ENCODE data around the gene SPAG17.

Gene SPAG17

DNA sequence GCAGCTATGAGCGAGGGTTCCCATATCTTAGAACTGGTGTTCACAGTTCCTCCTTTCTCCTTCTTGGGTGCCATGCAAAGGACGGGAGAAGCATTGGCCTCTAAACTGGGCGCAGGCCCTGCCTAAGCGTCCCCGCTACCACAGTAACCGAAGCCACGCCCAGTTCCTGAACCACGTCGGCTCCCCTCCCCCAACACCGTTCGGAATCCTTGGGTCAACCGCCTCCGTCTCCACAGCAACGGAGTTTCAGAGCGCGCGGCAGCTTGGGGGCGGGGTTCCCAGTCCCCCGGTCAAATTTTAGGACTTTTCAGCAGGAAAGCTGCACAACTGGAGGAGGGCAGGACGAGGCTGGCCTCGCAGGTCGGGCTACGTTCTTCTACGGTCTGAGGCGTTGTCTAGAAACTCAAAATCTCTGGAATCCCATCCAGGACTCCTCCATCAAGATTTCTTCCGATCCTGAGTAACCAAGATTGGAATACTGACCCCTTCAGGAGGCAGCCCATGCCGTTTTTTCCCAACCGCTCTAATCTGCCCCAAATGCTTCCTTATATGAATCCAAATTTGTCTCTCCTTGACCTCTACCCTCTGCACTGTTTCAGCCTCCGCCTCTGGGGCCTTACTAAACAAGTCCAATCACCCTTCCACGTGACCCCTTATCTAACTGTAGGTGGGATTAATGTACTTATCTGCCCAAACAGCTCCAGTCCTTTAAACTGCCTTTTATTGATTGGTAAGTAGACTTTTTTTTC, at the start of gene SPAG17:
SPAG17 (minus strand) TSS at position 145 of the 749 bp plus-strand sequence; CDS start at position 74, 71 bp downstream.
- peak in 1 of 2 experiments; percentile 6 for DNase-seq (ENCODE audit: low read depth in 2 of 2)

GRCh38 chr1:118225471-118225870, 40.4 kb upstream of the SPAG17 start:
- no peak for DNase-seq (ENCODE audit: low read depth in 2 of 2)

DNA sequence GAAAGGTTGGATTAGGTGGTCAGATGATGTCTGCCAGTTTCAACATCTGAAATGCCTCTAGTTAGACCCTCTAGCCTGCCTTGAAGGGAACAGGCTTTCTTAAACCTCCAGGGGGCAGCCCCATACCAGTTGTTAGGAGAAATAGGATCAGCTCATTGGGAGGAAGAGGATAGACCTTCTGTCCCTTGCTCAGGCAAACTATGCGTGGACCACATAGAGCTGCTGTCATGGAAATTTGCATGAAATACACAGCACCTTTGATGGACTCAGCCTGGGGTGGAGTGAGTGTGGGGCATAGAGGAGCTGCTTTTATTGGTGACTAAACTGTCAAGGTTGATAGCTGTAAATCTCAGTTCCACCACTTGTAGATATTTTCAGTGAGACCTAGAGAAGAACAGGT, 38.4 kb upstream of the SPAG17 start:
- DNase-seq (ENCODE audit: low read depth in 2 of 2) = no peak

DNA sequence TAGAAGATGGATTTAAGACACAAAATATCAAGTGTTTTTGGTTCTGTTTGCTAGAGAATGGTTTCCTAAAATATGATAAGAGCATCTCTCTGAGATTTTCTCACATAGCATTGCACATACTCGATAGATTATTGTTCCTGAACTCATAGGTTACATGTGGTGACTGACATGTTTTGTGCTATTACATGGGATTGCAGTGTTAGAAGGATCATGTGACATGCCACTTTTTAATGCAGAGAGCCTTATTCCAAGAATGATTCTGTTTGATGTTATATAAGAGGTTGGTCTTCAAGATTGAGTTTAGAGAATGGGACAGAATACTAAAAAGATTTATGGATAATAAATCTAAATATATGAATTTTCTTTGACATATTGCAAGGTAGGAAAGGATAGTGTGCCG, 34.4 kb upstream of the SPAG17 start:
- DNase-seq (ENCODE audit: low read depth in 2 of 2) = no peak

- DNase-seq (ENCODE audit: low read depth in 2 of 2) = no peak
Measured at GRCh38 chr1:118217141-118217838, 32.3 kb upstream of the SPAG17 start.

DNA sequence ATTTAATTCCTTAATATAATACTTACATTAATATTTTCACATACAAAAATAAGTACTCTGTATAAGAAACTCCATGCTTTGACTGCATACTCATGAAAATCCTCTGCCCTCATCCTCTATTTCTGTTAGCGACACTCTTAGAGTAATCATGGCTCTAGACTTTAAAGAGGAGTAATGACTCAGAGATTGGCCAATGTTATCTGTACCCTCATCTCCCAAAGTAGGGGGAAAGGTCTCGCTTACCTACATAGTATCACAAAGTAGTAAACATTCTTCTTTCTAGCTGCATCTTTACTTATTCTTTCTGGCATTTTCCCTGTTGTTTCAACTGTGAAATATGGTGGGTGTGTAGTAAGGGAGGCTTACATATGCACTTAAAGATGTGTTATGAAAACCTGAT, 29.8 kb upstream of the SPAG17 start:
- DNase-seq (ENCODE audit: low read depth in 2 of 2) = no peak

- no peak for DNase-seq (ENCODE audit: low read depth in 2 of 2)
Measured at GRCh38 chr1:118210723-118211110, 25.7 kb upstream of the SPAG17 start.

GRCh38 chr1:118210051-118210722, 25.2 kb upstream of the SPAG17 start:
- no peak for DNase-seq (ENCODE audit: low read depth in 2 of 2)

DNA sequence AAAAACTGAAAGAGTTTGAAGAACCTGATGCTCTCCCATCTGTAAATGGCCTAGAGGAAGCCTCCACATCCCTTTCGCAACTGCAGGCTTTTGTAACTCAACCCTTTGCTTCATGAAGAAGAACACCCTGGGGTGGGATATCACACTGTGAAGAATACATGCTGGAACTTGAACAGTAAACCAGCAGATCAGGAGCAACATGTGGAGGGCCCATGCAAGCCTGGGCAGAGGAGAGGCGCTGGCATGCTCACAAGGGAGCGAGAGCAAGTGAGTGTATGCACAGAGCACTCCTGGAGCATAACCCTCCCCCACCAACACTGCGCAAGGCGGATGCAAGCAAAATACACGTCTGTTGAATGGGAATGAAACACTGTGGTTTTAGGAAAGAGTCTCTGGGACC, 24.6 kb upstream of the SPAG17 start:
- no peak for DNase-seq (ENCODE audit: low read depth in 2 of 2)

DNA sequence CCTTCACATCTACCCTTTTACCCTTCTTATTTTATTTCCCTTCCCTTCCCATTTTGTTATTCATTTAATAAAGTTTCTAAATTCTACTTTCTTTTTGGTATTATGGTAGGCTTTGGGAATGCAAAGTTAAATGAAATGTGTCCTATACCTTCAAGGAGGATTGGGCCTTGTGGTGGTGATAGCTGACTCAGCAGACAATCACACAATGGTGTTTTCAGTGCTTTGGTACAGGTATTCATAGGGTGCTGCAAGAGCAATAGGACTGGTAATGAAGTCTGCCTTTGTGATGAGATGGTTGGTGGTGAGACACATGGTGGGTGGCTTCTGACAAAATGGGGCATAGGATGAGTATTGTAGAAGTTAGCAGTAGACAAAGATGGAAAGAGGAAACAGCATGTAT, 21.9 kb upstream of the SPAG17 start:
- DNase-seq (ENCODE audit: low read depth in 2 of 2) = no peak

GRCh38 chr1:118204648-118205047, 19.6 kb upstream of the SPAG17 start:
- no peak for DNase-seq (ENCODE audit: low read depth in 2 of 2)

DNA sequence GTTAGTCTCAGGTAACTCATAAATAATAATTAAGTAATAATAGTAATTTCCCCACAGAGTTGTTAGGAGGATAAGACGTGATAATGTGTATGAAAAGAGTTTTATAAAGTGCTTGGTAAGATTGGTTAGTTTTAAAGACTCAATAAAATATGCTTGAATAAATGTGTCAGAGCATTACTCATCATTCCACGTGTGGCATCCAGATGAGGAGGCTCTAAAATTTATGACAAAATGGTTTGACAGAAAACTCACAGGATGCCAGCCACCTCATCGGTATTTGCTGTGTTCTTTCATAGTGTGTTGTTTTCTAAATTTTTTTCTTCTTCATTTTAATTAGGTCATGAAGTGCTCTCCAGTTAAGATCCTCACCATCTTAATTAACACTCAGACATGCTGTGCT, 19.1 kb upstream of the SPAG17 start:
- no peak for DNase-seq (ENCODE audit: low read depth in 2 of 2)

- no peak for DNase-seq (ENCODE audit: low read depth in 2 of 2)
Measured at GRCh38 chr1:118202076-118202608, 17.1 kb upstream of the SPAG17 start.

- DNase-seq (ENCODE audit: low read depth in 2 of 2) = no peak
Measured at GRCh38 chr1:118201524-118201923, 16.5 kb upstream of the SPAG17 start.

- DNase-seq (ENCODE audit: low read depth in 2 of 2) = no peak
Measured at GRCh38 chr1:118200836-118201235, 15.8 kb upstream of the SPAG17 start.

DNA sequence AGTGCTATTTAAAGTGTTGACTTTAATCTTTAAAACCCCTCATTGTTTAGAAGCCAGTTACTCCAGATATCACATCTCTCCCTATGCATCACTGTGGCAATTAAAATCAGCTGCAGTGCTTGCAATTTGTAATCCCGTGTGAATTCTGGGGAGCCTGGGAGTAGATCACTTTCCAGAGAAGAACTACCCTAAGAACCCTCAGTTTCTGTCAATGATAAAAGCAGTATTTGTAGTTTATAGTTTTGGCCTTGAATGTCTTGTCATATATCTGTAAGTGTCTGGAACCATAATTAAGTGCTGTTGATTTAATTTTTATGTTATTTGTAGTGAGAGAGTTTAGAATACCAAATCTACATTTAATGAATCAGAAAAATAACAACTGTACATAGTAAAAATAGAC, 5.5 kb upstream of the SPAG17 start:
- DNase-seq (ENCODE audit: low read depth in 2 of 2) = no peak

DNA sequence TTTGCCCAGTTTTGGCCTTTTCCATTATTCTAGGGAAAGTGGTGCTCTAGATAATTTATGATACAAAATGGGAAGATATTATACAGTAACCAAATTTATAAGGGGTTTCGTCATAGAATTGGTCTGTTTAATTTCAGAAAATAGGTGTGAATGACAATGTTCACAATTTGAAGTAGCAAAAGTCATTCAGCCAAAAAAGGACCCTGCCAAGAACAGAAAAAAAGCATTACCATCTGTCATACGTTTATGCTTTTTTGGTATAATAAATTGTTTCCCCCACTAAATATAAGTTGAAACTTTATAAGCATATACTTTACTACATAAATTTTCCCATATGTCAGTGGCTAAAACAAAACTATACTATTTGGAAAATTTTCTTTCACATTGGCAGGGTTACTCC, 4.5 kb upstream of the SPAG17 start:
- DNase-seq (ENCODE audit: low read depth in 2 of 2) = no peak

DNA sequence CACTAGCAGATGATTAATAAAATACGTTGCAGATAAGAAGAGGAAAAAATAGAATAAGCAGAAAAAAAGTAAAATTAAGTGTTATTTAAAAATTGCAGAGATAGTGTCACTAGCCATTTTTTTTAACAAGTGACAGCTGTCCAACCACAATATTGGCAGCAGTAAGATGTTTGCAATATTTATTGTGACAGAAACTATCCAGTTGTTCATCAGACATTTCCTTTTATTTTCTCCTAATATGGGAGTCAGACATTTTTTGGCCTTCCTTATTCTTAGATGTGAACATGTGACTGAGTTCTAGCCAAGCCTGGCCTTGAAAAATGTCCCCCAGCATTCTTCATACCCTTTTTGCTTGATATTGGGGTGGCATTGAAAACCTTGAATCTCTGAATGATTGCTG, 3.4 kb upstream of the SPAG17 start:
- no peak for DNase-seq (ENCODE audit: low read depth in 2 of 2)

GRCh38 chr1:118186026-118186425, 998 bp upstream of the SPAG17 start:
- no peak for DNase-seq (ENCODE audit: low read depth in 2 of 2)

- DNase-seq (ENCODE audit: low read depth in 2 of 2) = no peak
Measured at GRCh38 chr1:118184739-118185083, 317 bp downstream of the SPAG17 start.

DNA sequence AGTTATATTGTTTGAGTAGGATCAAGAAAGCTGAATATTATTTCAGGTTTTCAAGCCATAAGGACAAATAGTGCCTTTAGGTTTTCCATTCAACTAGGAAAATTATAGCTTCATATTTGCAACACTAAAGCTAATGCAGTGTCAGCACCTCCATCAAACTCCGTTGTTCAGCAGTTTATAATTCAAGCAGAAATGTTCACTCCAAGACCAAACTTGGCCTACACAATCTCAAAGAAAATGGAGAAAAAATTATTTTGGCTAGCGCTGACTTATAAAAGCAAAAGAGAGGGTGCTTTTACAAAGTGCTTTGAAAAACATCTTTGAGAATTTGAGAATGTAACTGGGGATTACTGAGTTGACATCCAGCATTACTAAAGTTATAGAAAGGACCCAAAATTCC, 1.4 kb downstream of the SPAG17 start:
- DNase-seq (ENCODE audit: low read depth in 2 of 2) = no peak

- DNase-seq (ENCODE audit: low read depth in 2 of 2) = no peak
Measured at GRCh38 chr1:118177998-118178397, 7.0 kb downstream of the SPAG17 start.

DNA sequence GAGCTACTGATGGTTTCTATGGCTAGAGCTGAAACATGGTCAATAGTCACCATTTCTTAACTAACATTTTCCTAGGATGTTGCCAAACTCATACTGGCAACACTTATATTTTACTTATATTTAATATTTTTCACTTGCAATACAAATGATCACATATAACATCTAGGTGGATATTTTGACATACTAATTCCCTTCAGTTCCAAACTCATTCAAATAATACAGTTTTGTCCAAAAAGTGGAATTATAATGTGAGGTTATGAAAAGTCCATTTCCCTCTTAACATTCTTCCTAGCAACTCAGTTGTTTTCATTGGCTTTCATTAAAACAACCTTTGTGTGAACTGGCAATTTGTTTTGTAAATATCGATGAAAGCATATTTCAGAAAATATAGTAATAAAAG, 16.0 kb downstream of the SPAG17 start:
- DNase-seq (ENCODE audit: low read depth in 2 of 2) = no peak

Data from stimulated activated CD4-positive, alpha-beta T cell treated with anti-CD3 and anti-CD28 coated beads, Interleukin-12 subunit alpha, Interleukin-12 subunit beta, amount 100 ng/mL, for 24 hours (primary cell).